GM12891 (cell line): ENCODE data around the gene LTBP1.

Experiments
- DNase-seq: peaks from one replicate; pipeline ENCODE4 v3.0.0; 2011; ENCODE audit warnings: low spot score; ENCODE audit not compliant: insufficient read length
- FAIRE-seq: peaks from 2 replicates; lab custom pipeline; 2011; peaks lifted over from hg19 to GRCh38; lab: Jason Lieb, UNC
- PAX5 ChIP-seq: IDR thresholded peaks from 2 replicates; pipeline ENCODE4 v1.6.1; 2011; ENCODE audit warnings: low read length, moderate library complexity, mild to moderate bottlenecking; ENCODE audit not compliant: insufficient read depth, severe bottlenecking
- POLR2A ChIP-seq: IDR thresholded peaks from 2 replicates; pipeline ENCODE4 v1.6.1; 2011; ENCODE audit warnings: low read depth, low read length, control low read depth
- POLR2AphosphoS5 ChIP-seq: IDR thresholded peaks from 2 replicates; pipeline ENCODE4 v1.6.1; 2011; ENCODE audit warnings: low read depth, low read length, control low read depth
- POU2F2 ChIP-seq: IDR thresholded peaks from 2 replicates; pipeline ENCODE4 v1.6.1; 2011; ENCODE audit warnings: low read depth, mild to moderate bottlenecking, control low read depth, low read length, moderate library complexity
- SPI1 ChIP-seq: IDR thresholded peaks from 2 replicates; pipeline ENCODE4 v1.6.1; 2011; ENCODE audit warnings: low read depth, low read length, control low read depth
- TAF1 ChIP-seq: IDR thresholded peaks from 2 replicates; pipeline ENCODE4 v1.6.1; 2011; ENCODE audit warnings: low read depth, low read length, control low read depth

LTBP1 gene

GRCh38 chr2:33219850-33220275 is 273.1 kb downstream of the LTBP1 start:
- TF ChIP-seq TAF1, result no peak
- no peak for TF ChIP-seq POLR2AphosphoS5
- no peak for TF ChIP-seq POU2F2
- TF ChIP-seq POLR2A, result no peak
- TF ChIP-seq SPI1, result no peak
- TF ChIP-seq PAX5, result no peak
- FAIRE-seq (no peak), DNase-seq (no peak)

GRCh38 chr2:33220533-33220932 is 273.8 kb downstream of the LTBP1 start:
- DNase-seq (no peak), FAIRE-seq (no peak)
- no peak for TF ChIP-seq TAF1
- TF ChIP-seq POLR2AphosphoS5, result no peak
- TF ChIP-seq POU2F2, result no peak
- no peak for TF ChIP-seq PAX5
- no peak for TF ChIP-seq POLR2A
- no peak for TF ChIP-seq SPI1

- FAIRE-seq (no peak), DNase-seq (no peak)
- TF ChIP-seq SPI1, result no peak
- TF ChIP-seq POU2F2, result no peak
- no peak for TF ChIP-seq POLR2AphosphoS5
- TF ChIP-seq PAX5, result no peak
- no peak for TF ChIP-seq TAF1
- no peak for TF ChIP-seq POLR2A
These were observed 274.5 kb downstream of the LTBP1 start for GRCh38 chr2:33221046-33221784.

- TF ChIP-seq POU2F2 (no peak), SPI1 (no peak), POLR2AphosphoS5 (no peak), PAX5 (no peak), POLR2A (no peak), TAF1 (no peak)
- DNase-seq, result no peak
- FAIRE-seq, result no peak
These were observed 275.6 kb downstream of the LTBP1 start for GRCh38 chr2:33222309-33222708.

- DNase-seq, result no peak
- no peak for TF ChIP-seq SPI1
- no peak for TF ChIP-seq POLR2AphosphoS5
- no peak for TF ChIP-seq PAX5
- no peak for TF ChIP-seq POLR2A
- no peak for TF ChIP-seq TAF1
- TF ChIP-seq POU2F2, result no peak
- no peak for FAIRE-seq
These were observed 277.1 kb downstream of the LTBP1 start for GRCh38 chr2:33223856-33224255.

GRCh38 chr2:33225350-33225749 is 278.6 kb downstream of the LTBP1 start:
- no peak for FAIRE-seq
- no peak for TF ChIP-seq POLR2A
- no peak for DNase-seq

GRCh38 chr2:33226546-33226945 is 279.8 kb downstream of the LTBP1 start:
- TF ChIP-seq POLR2AphosphoS5 (no peak), TAF1 (no peak), POU2F2 (no peak), POLR2A (no peak), SPI1 (no peak), PAX5 (no peak)
- DNase-seq (no peak), FAIRE-seq (no peak)

GRCh38 chr2:33229646-33230045 is 282.9 kb downstream of the LTBP1 start:
- TF ChIP-seq POLR2A (no peak), POLR2AphosphoS5 (no peak), PAX5 (no peak), TAF1 (no peak), POU2F2 (no peak), SPI1 (no peak)
- DNase-seq, result no peak
- no peak for FAIRE-seq

- no peak for DNase-seq
- no peak for FAIRE-seq
- no peak for TF ChIP-seq PAX5
- TF ChIP-seq TAF1, result no peak
- TF ChIP-seq POLR2A, result no peak
- no peak for TF ChIP-seq SPI1
- TF ChIP-seq POLR2AphosphoS5, result no peak
- TF ChIP-seq POU2F2, result no peak
These were observed 283.4 kb downstream of the LTBP1 start for GRCh38 chr2:33230195-33230594.
